ENCODE results near the gene MAGI2.

MAGI2 gene

GRCh38 chr7:78261739-78262138, 1191.7 kb downstream of the MAGI2 start:
- no peaks in the 10 kb centered on the region for H3K9me3 ChIP-seq (ENCODE audit: control insufficient read depth, low read length)
- no peak overlapping the region for H3K14ac ChIP-seq (ENCODE audit: low read length in 2 of 2)
- no peak overlapping the region for H3K27ac ChIP-seq (ENCODE audit: low read length, poor library complexity, severe bottlenecking)
- no peak overlapping the region for H2AK5ac ChIP-seq (ENCODE audit: low read length, severe bottlenecking)
- H3K36me3 ChIP-seq (ENCODE audit: control insufficient read depth in 1 of 2, insufficient read depth in 2 of 2, low read depth in 1 of 2, low read length in 2 of 2) = no peaks in the 10 kb centered on the region
- no peaks in the 10 kb centered on the region for H3K27me3 ChIP-seq (ENCODE audit: control insufficient read depth in 1 of 2, insufficient read depth in 1 of 2, low read length in 2 of 2)
- H2BK12ac ChIP-seq (ENCODE audit: low read length in 2 of 2) = no peak overlapping the region
- no peak overlapping the region for H2BK5ac ChIP-seq (ENCODE audit: low read depth, low read length, poor library complexity, severe bottlenecking)
- no peak overlapping the region for H3K4me3 ChIP-seq (ENCODE audit: insufficient read depth in 1 of 2, low read depth in 1 of 2, low read length in 2 of 2)
- H3K4me1 ChIP-seq (ENCODE audit: control insufficient read depth, insufficient read depth, low read depth, low read length) = no peaks in the 10 kb centered on the region
- H4K91ac ChIP-seq (ENCODE audit: low read length) = no peak overlapping the region
- WGBS = no CpG with 5 or more reads among the region's 1 CpG
- no peak overlapping the region for H3K23ac ChIP-seq (ENCODE audit: low read length in 2 of 2)
- H3K79me1 ChIP-seq (replicated peaks; ENCODE audit: low read length, poor library complexity, severe bottlenecking) = no peaks in the 10 kb centered on the region
- H2BK120ac ChIP-seq (ENCODE audit: low read depth, low read length) = no peak overlapping the region
- no peak overlapping the region for H3K4ac ChIP-seq (ENCODE audit: low read depth in 1 of 2, low read length in 2 of 2)
- no peak overlapping the region for H3K18ac ChIP-seq (ENCODE audit: low read depth in 1 of 2, low read length in 2 of 2)
- no peak overlapping the region for H2BK15ac ChIP-seq (ENCODE audit: low read depth, poor library complexity, severe bottlenecking)
- H2AFZ ChIP-seq (ENCODE audit: low read depth, low read length) = no peak overlapping the region
- no peak for DNase-seq
- H4K8ac ChIP-seq (ENCODE audit: low read length) = no peak overlapping the region
- no peak overlapping the region for H3K4me2 ChIP-seq (ENCODE audit: low read length, poor library complexity, severe bottlenecking)
- no peak overlapping the region for H3K9ac ChIP-seq (ENCODE audit: low read length)

GRCh38 chr7:78261302-78261701, 1192.2 kb downstream of the MAGI2 start:
- Histone ChIP-seq H3K4me1 (ENCODE audit: control insufficient read depth, insufficient read depth, low read depth, low read length) (no peaks in the 10 kb centered on the region), H2BK12ac (ENCODE audit: low read length in 2 of 2) (no peak overlapping the region), H3K27ac (ENCODE audit: low read length, poor library complexity, severe bottlenecking) (no peak overlapping the region)

GRCh38 chr7:78260826-78261225, 1192.6 kb downstream of the MAGI2 start:
- Histone ChIP-seq H3K36me3 (ENCODE audit: control insufficient read depth in 1 of 2, insufficient read depth in 2 of 2, low read depth in 1 of 2, low read length in 2 of 2) (no peaks in the 10 kb centered on the region), H3K4me2 (ENCODE audit: low read length, poor library complexity, severe bottlenecking) (no peak overlapping the region), H3K27me3 (ENCODE audit: control insufficient read depth in 1 of 2, insufficient read depth in 1 of 2, low read length in 2 of 2) (no peaks in the 10 kb centered on the region), H2BK12ac (ENCODE audit: low read length in 2 of 2) (no peak overlapping the region), H4K91ac (ENCODE audit: low read length) (no peak overlapping the region), H3K4me1 (ENCODE audit: control insufficient read depth, insufficient read depth, low read depth, low read length) (no peaks in the 10 kb centered on the region), H2BK120ac (ENCODE audit: low read depth, low read length) (no peak overlapping the region), H3K23ac (ENCODE audit: low read length in 2 of 2) (no peak overlapping the region), H2AK5ac (ENCODE audit: low read length, severe bottlenecking) (no peak overlapping the region), H2BK15ac (ENCODE audit: low read depth, poor library complexity, severe bottlenecking) (no peak overlapping the region), H4K8ac (ENCODE audit: low read length) (no peak overlapping the region), H3K14ac (ENCODE audit: low read length in 2 of 2) (no peak overlapping the region), H3K27ac (ENCODE audit: low read length, poor library complexity, severe bottlenecking) (no peak overlapping the region), H3K79me1 (replicated peaks; ENCODE audit: low read length, poor library complexity, severe bottlenecking) (no peaks in the 10 kb centered on the region), H3K9me3 (ENCODE audit: control insufficient read depth, low read length) (no peaks in the 10 kb centered on the region), H3K18ac (ENCODE audit: low read depth in 1 of 2, low read length in 2 of 2) (no peak overlapping the region), H3K4ac (ENCODE audit: low read depth in 1 of 2, low read length in 2 of 2) (no peak overlapping the region), H3K9ac (ENCODE audit: low read length) (no peak overlapping the region), H2AFZ (ENCODE audit: low read depth, low read length) (no peak overlapping the region), H2BK5ac (ENCODE audit: low read depth, low read length, poor library complexity, severe bottlenecking) (no peak overlapping the region), H3K4me3 (ENCODE audit: insufficient read depth in 1 of 2, low read depth in 1 of 2, low read length in 2 of 2) (no peak overlapping the region)
- WGBS = 87% methylated on average over 1 of the region's 1 CpG
- DNase-seq = no peak

More at GRCh38 chr7:78261302-78261701, 1192.2 kb downstream of the MAGI2 start:
- Histone ChIP-seq H3K4ac (ENCODE audit: low read depth in 1 of 2, low read length in 2 of 2) (no peak overlapping the region), H2AFZ (ENCODE audit: low read depth, low read length) (no peak overlapping the region), H2BK120ac (ENCODE audit: low read depth, low read length) (no peak overlapping the region), H2AK5ac (ENCODE audit: low read length, severe bottlenecking) (no peak overlapping the region), H3K79me1 (replicated peaks; ENCODE audit: low read length, poor library complexity, severe bottlenecking) (no peaks in the 10 kb centered on the region), H3K36me3 (ENCODE audit: control insufficient read depth in 1 of 2, insufficient read depth in 2 of 2, low read depth in 1 of 2, low read length in 2 of 2) (no peaks in the 10 kb centered on the region), H3K18ac (ENCODE audit: low read depth in 1 of 2, low read length in 2 of 2) (no peak overlapping the region), H2BK5ac (ENCODE audit: low read depth, low read length, poor library complexity, severe bottlenecking) (no peak overlapping the region), H2BK15ac (ENCODE audit: low read depth, poor library complexity, severe bottlenecking) (no peak overlapping the region), H3K9me3 (ENCODE audit: control insufficient read depth, low read length) (no peaks in the 10 kb centered on the region), H3K4me2 (ENCODE audit: low read length, poor library complexity, severe bottlenecking) (no peak overlapping the region), H3K9ac (ENCODE audit: low read length) (no peak overlapping the region), H3K23ac (ENCODE audit: low read length in 2 of 2) (no peak overlapping the region), H3K27me3 (ENCODE audit: control insufficient read depth in 1 of 2, insufficient read depth in 1 of 2, low read length in 2 of 2) (no peaks in the 10 kb centered on the region), H3K4me3 (ENCODE audit: insufficient read depth in 1 of 2, low read depth in 1 of 2, low read length in 2 of 2) (no peak overlapping the region), H4K8ac (ENCODE audit: low read length) (no peak overlapping the region), H3K14ac (ENCODE audit: low read length in 2 of 2) (no peak overlapping the region), H4K91ac (ENCODE audit: low read length) (no peak overlapping the region)
- no CpG with 5 or more reads among the region's 2 CpGs for WGBS
- no peak for DNase-seq

GRCh38 chr7:78254726-78255055, 1198.8 kb downstream of the MAGI2 start:
- Histone ChIP-seq H3K23ac (ENCODE audit: low read length in 2 of 2) (no peak overlapping the region), H4K8ac (ENCODE audit: low read length) (no peak overlapping the region), H3K79me1 (replicated peaks; ENCODE audit: low read length, poor library complexity, severe bottlenecking) (no peaks in the 10 kb centered on the region), H3K18ac (ENCODE audit: low read depth in 1 of 2, low read length in 2 of 2) (no peak overlapping the region), H3K9me3 (ENCODE audit: control insufficient read depth, low read length) (peaks cover 5% of the 10 kb centered on the region), H3K4me1 (ENCODE audit: control insufficient read depth, insufficient read depth, low read depth, low read length) (no peaks in the 10 kb centered on the region), H2BK120ac (ENCODE audit: low read depth, low read length) (no peak overlapping the region), H3K36me3 (ENCODE audit: control insufficient read depth in 1 of 2, insufficient read depth in 2 of 2, low read depth in 1 of 2, low read length in 2 of 2) (no peaks in the 10 kb centered on the region), H3K27ac (ENCODE audit: low read length, poor library complexity, severe bottlenecking) (no peak overlapping the region), H3K14ac (ENCODE audit: low read length in 2 of 2) (no peak overlapping the region), H2BK12ac (ENCODE audit: low read length in 2 of 2) (no peak overlapping the region), H2BK5ac (ENCODE audit: low read depth, low read length, poor library complexity, severe bottlenecking) (no peak overlapping the region), H2BK15ac (ENCODE audit: low read depth, poor library complexity, severe bottlenecking) (no peak overlapping the region), H3K4ac (ENCODE audit: low read depth in 1 of 2, low read length in 2 of 2) (no peak overlapping the region), H2AFZ (ENCODE audit: low read depth, low read length) (no peak overlapping the region), H2AK5ac (ENCODE audit: low read length, severe bottlenecking) (no peak overlapping the region), H4K91ac (ENCODE audit: low read length) (no peak overlapping the region), H3K4me2 (ENCODE audit: low read length, poor library complexity, severe bottlenecking) (no peak overlapping the region), H3K9ac (ENCODE audit: low read length) (no peak overlapping the region), H3K4me3 (ENCODE audit: insufficient read depth in 1 of 2, low read depth in 1 of 2, low read length in 2 of 2) (no peak overlapping the region), H3K27me3 (ENCODE audit: control insufficient read depth in 1 of 2, insufficient read depth in 1 of 2, low read length in 2 of 2) (no peaks in the 10 kb centered on the region)
- WGBS = 89% methylated on average over 3 of the region's 3 CpGs
- no peak for DNase-seq
